Adrenal gland (tissue), 5 donors: Measurements from ENCODE around the gene CCDC33.

Source experiments
- CTCF ChIP-seq, 6 experiments: fragments of 450-650 bp in 4 of 6; fragments of 200-600 bp in 2 of 6; sonication (generic) in 1 of 6; IDR thresholded peaks; 1 replicate in 5 of 6; 2 replicates in 1 of 6; pipeline versions ENCODE4 v1.5.1 to v1.8.0; 2016 to 2021; ENCODE audit warnings: antibody characterized with exemption in 6 of 6, mild to moderate bottlenecking in 2 of 6, moderate library complexity in 1 of 6
- POLR2A ChIP-seq, 2 donors: fragments of 450-650 bp; IDR thresholded peaks; one replicate each; pipeline ENCODE4 v1.6.1; 2017; ENCODE audit warnings: antibody characterized with exemption in 2 of 2, mild to moderate bottlenecking in 2 of 2, moderate library complexity in 1 of 2
- donor health status: DM: no; HTN: no; CAD: no.

DNA sequence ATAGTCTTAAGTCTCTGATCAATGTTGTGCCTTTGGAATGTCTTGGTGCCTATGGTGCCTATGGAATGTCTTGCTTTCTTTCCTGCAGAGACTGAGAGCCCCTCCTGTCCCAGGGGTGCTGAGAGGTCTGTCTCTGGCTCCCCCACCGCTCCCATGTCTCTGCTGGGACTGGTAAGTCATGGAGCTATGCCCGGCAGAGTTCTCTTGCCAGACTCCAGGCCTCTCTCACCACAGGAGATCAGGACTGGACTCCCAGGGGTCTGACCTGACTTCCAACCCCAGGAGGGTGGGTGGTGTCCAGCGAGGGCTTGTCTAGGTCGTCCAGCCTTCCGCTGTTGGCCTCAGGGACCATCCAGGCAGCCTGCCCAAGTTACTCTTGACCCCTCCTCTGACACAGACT is 145.4 kb downstream of the CCDC33 start:
- TF ChIP-seq POLR2A (IDR thresholded peaks at IDR 0.05) (no peak), CTCF (IDR thresholded peaks at IDR 0.05) (no peak)
